T-cell (primary cell): ENCODE results near the gene IL1RAPL2. TPM values are rescaled to one million over a fixed set of nuclear protein-coding genes. Genes with fewer than 3 reads are reported as not detected.

ENCODE experiments used
- ATAC-seq, 4 experiments: fragments of 200-7000 bp in 3 of 4; fragments of 150-1000 bp in 1 of 4; cut with Tn5 transposase; replicated peaks in 1 of 4; 1 replicate in 3 of 4; 2 replicates in 1 of 4; pipeline ENCODE4 v1.10.0; 2021; ENCODE audit warnings: moderate library complexity in 3 of 4, mild to moderate bottlenecking in 2 of 4, moderate number of reproducible peaks in 1 of 4
- CTCF ChIA-PET, 2 donors: fragments of 300-600 bp; sonication (Branson Sonifier 250); formaldehyde crosslinking; loops; one replicate each; lab custom pipeline; 2022; ENCODE audit warnings: antibody characterized with exemption in 2 of 2; lab: Charles Lee
- POLR2A ChIA-PET, 2 donors: fragments of 300-600 bp; sonication (Branson Sonifier 250); formaldehyde crosslinking; loops; one replicate each; lab custom pipeline; 2022; ENCODE audit warnings: antibody characterized with exemption in 2 of 2; lab: Charles Lee
- DNase-seq, 35 experiments: peaks; one replicate each; pipeline versions ENCODE4 v3.0.0 to v3.0.0-alpha.2; 2013 to 2023
- H3K27ac ChIP-seq: one replicate; pipeline ENCODE4 v1.5.1; 2013; ENCODE audit warnings: low read length
- H3K27me3 ChIP-seq, 2 experiments: replicated peaks in 1 of 2; 1 replicate in 1 of 2; 2 replicates in 1 of 2; pipeline versions ENCODE4 v1.6.1 to v1.7.0; 2013; ENCODE audit warnings: low read length in 1 of 2, mixed read lengths in 1 of 2; ENCODE audit not compliant: control insufficient read depth in 2 of 2, insufficient read depth in 2 of 2; ENCODE audit errors: extremely low read depth in 1 of 2
- H3K36me3 ChIP-seq, 2 donors: 1 replicate in 1 of 2; 2 replicates in 1 of 2; pipeline versions ENCODE4 v1.6.1 to v1.7.0; 2013; ENCODE audit warnings: low read length in 1 of 2; ENCODE audit not compliant: control insufficient read depth in 2 of 2, insufficient read depth in 1 of 2; ENCODE audit errors: extremely low read depth in 1 of 2
- H3K4me1 ChIP-seq, 2 experiments: 1 replicate in 1 of 2; 2 replicates in 1 of 2; pipeline versions ENCODE4 v1.6.1 to v1.7.0; 2013; ENCODE audit warnings: low read length in 2 of 2, mixed read lengths in 1 of 2; ENCODE audit not compliant: insufficient read depth in 2 of 2, control insufficient read depth in 1 of 2; ENCODE audit errors: extremely low read depth in 1 of 2
- H3K4me3 ChIP-seq, 2 donors: 1 replicate in 1 of 2; 2 replicates in 1 of 2; pipeline versions ENCODE4 v1.5.1 to v1.7.0; 2013; ENCODE audit warnings: mild to moderate bottlenecking in 2 of 2, low read length in 1 of 2, moderate library complexity in 1 of 2; ENCODE audit not compliant: control insufficient read depth in 1 of 2; ENCODE audit errors: extremely low read depth in 1 of 2
- H3K9me3 ChIP-seq: 2 replicates; pipeline ENCODE4 v1.7.0; 2013
- H3K27ac Mint-ChIP-seq, 2 donors: one replicate each; pipeline ENCODE4 v1.8.0; 2020 to 2021; ENCODE audit warnings: mild to moderate bottlenecking in 2 of 2, mixed read lengths in 2 of 2
- H3K27me3 Mint-ChIP-seq, 2 donors: one replicate each; pipeline ENCODE4 v1.8.0; 2021 to 2022; ENCODE audit warnings: mixed read lengths in 2 of 2
- H3K36me3 Mint-ChIP-seq: one replicate; pipeline ENCODE4 v1.8.0; 2021; ENCODE audit warnings: mixed read lengths
- H3K4me1 Mint-ChIP-seq, 3 donors: one replicate each; pipeline ENCODE4 v1.8.0; 2020 to 2022; ENCODE audit warnings: mixed read lengths in 3 of 3, mild to moderate bottlenecking in 1 of 3
- H3K4me3 Mint-ChIP-seq, 3 donors: one replicate each; pipeline ENCODE4 v1.8.0; 2020 to 2022; ENCODE audit warnings: mild to moderate bottlenecking in 3 of 3, mixed read lengths in 3 of 3, moderate library complexity in 3 of 3
- H3K9me3 Mint-ChIP-seq, 3 donors: one replicate each; pipeline ENCODE4 v1.8.0; 2020 to 2022; ENCODE audit warnings: mixed read lengths in 3 of 3
- WGBS: methylation state at CpG from one replicate; pipeline ENCODE4 v1.1.5; 2013; ENCODE audit warnings: missing lambda C conversion rate; ENCODE audit not compliant: insufficient coverage; 5-methylcytosine and 5-hydroxymethylcytosine counted together
- total RNA-seq, 35 experiments: library from RNA in 6 of 35; stranded (reverse) in 6 of 35; fragments of 120-200 nt in 1 of 35; gene quantifications; one replicate each; pipeline versions ENCODE4 v1.2.1 to v1.2.4 and lab custom pipeline; 2013 to 2026

The IL1RAPL2 gene
- total RNA-seq, 5 donors from 2014 or later (not counting 1 experiment from before 2014, with no cell fraction given) = not detected

DNA sequence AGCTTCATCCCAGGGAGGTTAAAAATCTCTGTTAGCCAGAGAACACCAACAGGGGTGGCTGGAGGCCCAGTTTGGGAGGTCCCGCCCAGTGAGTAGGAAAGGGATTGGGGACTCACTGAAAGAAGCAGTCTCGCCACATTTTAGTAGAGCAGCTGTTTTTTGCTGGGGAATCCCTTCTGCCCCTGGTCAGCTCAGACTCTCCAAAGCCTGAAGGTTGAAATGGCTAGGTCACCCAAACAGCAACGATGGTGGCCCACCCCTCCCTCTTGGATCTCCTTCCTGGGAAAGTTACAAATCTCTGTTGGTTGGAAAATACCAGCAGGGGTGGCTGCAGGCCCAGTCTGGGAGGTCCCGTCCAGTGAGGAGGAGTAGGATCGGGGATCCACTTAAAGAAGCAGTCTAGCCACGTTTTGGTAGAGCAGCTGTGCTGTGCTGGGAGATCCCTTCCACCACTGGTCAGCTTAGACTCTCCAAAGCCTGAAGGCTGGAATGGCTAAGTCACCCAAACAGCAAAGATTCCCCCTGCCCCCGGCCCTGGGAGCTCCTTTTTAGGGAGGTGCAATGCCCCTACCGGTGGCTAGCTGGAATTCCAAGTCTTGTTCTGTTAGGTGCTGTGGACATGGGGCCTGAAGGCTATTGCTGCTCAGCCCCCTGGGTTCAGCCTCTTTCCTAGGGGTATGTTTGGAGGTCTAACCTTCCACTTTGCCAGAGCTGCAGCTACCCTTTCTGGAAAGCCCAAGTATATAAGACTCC lies 694.5 kb downstream of the IL1RAPL2 start:
- Histone ChIP-seq H3K9me3 (no peaks in the 10 kb centered on the region), H3K36me3 (no peaks in the 10 kb centered on the region), H3K4me1 (no peaks in the 10 kb centered on the region), H3K27ac (no peak overlapping the region), H3K27me3 (no peaks in the 10 kb centered on the region), H3K4me3 (no peak overlapping the region)
- H3K36me3 Mint-ChIP-seq = no peaks in the 10 kb centered on the region
- peaks cover 0 to 19% of the 10 kb centered on the region in 2 donors for H3K27me3 Mint-ChIP-seq
- no peak for ATAC-seq
- H3K4me3 Mint-ChIP-seq = no peak overlapping the region
- no peak overlapping the region for H3K27ac Mint-ChIP-seq
- CTCF ChIA-PET = no interaction called here
- no peak for DNase-seq
- POLR2A ChIA-PET = no interaction called here
- WGBS = 80% methylated on average over 1 of the region's 8 CpGs
- peaks cover 0 to 4% (median 3%) of the 10 kb centered on the region in 3 donors for H3K9me3 Mint-ChIP-seq
- H3K4me1 Mint-ChIP-seq = no peaks in the 10 kb centered on the region

DNA sequence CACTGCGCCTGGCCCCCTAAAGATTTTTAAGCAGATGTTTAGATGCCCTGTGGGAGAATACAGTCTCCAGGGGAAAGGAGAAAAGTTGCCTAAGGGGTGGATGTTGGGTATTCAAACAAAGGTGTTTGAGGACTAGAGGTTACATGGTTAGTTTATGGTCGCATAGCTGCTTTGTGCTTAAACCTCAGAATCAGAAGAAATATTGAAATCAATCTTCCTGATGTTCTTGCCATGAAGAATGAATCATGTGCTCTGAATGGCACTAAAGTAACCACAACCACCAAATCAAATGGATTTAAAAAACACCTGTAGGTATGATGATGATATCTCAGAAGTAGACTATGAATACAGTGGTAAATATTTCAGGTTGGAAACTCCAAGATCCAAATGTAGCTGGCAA lies 697.2 kb downstream of the IL1RAPL2 start:
- Mint-ChIP-seq H3K27me3 (peaks cover 0 to 16% of the 10 kb centered on the region in 2 donors), H3K36me3 (no peaks in the 10 kb centered on the region), H3K4me3 (no peak overlapping the region), H3K27ac (no peak overlapping the region), H3K4me1 (no peaks in the 10 kb centered on the region), H3K9me3 (peaks cover 0 to 4% (median 3%) of the 10 kb centered on the region in 3 donors)
- WGBS = no CpG with 5 or more reads among the region's 2 CpGs
- Histone ChIP-seq H3K36me3 (no peaks in the 10 kb centered on the region), H3K27me3 (no peaks in the 10 kb centered on the region), H3K4me1 (no peaks in the 10 kb centered on the region), H3K4me3 (no peak overlapping the region), H3K27ac (no peak overlapping the region), H3K9me3 (no peaks in the 10 kb centered on the region)
- ChIA-PET POLR2A (no interaction called here), CTCF (interaction anchor here in 1 of 2 donors (0.7 kb wide), 1 partner anchor 408 kb away, joined by 3 read pairs; no protein-coding TSS in a partner anchor)
- ATAC-seq = no peak
- no peak for DNase-seq

DNA sequence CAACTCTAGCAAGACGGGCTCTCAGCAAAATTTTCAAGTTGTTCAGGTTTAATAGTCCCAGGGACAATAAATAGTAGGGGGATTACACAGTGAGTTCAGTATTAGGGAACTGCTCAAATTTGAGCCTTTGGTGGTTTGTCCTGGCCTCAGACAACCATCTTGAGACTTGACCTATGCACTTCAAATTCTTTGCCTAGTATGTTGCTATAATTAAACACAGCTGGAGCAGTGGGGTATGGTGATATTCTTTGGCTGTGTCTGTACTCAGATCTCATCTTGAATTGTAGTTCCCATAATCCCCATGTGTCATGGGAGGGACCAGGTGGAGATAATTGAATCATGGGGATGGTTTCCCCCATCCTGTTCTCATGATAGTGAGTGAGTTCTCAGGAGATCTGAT lies 697.8 kb downstream of the IL1RAPL2 start:
- Mint-ChIP-seq H3K27ac (no peak overlapping the region), H3K4me1 (no peaks in the 10 kb centered on the region), H3K36me3 (no peaks in the 10 kb centered on the region), H3K9me3 (peaks cover 0 to 3% (median 1%) of the 10 kb centered on the region in 3 donors), H3K27me3 (peaks cover 0 to 14% of the 10 kb centered on the region in 2 donors), H3K4me3 (no peak overlapping the region)
- H3K4me3 ChIP-seq = no peak overlapping the region
- DNase-seq (no peak), ATAC-seq (no peak)
- WGBS = no CpG with 5 or more reads among the region's 1 CpG
- H3K27ac ChIP-seq = no peak overlapping the region
- no peaks in the 10 kb centered on the region for H3K4me1 ChIP-seq
- H3K36me3 ChIP-seq = no peaks in the 10 kb centered on the region
- ChIA-PET POLR2A (no interaction called here), CTCF (no interaction called here)
- no peaks in the 10 kb centered on the region for H3K27me3 ChIP-seq
- no peaks in the 10 kb centered on the region for H3K9me3 ChIP-seq

DNA sequence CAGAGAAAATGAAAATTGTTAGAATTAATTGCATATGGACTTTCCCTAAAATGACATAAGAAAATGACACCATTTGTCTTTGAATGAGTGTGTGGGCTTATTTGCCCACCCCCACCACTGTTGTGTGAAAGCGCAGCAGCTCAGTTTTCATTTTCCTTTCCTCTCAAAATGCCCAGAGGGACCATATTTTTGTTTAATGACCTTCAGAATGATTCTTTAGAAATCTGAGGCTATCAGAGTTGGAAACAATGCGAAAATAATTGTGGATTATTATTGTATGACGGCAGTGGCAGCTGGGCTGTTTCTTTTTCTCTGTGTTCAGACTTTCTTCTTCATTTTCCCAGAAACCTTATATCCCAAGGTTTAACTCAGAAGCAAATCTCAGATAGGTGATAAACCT lies 699.1 kb downstream of the IL1RAPL2 start:
- Histone ChIP-seq H3K27ac (no peak overlapping the region), H3K9me3 (no peaks in the 10 kb centered on the region), H3K36me3 (no peaks in the 10 kb centered on the region), H3K27me3 (no peaks in the 10 kb centered on the region), H3K4me3 (no peak overlapping the region), H3K4me1 (no peaks in the 10 kb centered on the region)
- ChIA-PET POLR2A (no interaction called here), CTCF (no interaction called here)
- H3K4me1 Mint-ChIP-seq = no peaks in the 10 kb centered on the region
- WGBS = no CpG with 5 or more reads among the region's 3 CpGs
- no peaks in the 10 kb centered on the region for H3K36me3 Mint-ChIP-seq
- H3K4me3 Mint-ChIP-seq = no peak overlapping the region
- H3K9me3 Mint-ChIP-seq = peaks cover 0 to 3% (median 0%) of the 10 kb centered on the region in 3 donors
- DNase-seq (no peak), ATAC-seq (no peak)
- peaks cover 0 to 13% of the 10 kb centered on the region in 2 donors for H3K27me3 Mint-ChIP-seq
- no peak overlapping the region for H3K27ac Mint-ChIP-seq

DNA sequence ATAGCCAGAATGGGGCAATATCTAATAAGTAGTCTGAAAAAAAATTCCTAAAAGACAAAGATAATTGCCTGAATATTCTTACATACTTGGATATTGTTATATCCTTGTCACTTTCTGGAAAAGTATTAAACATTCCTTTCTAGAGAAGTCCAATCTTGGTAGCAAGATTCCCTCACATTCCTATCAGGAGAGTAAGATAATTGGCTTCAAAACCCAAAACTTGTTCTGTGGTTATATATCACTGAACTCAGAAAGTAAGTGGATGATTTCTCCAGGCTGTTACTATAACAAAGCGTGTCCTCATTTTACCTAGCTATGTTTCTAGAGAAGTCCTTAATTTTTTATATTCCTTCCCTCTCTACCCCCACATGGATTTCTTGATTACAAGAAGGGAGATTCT lies 700.5 kb downstream of the IL1RAPL2 start:
- POLR2A ChIA-PET = no interaction called here
- no peak for ATAC-seq
- no peaks in the 10 kb centered on the region for H3K27me3 ChIP-seq
- H3K4me1 ChIP-seq = no peaks in the 10 kb centered on the region
- H3K27ac Mint-ChIP-seq = no peak overlapping the region
- peaks cover 0 to 13% of the 10 kb centered on the region in 2 donors for H3K27me3 Mint-ChIP-seq
- no peaks in the 10 kb centered on the region for H3K4me1 Mint-ChIP-seq
- no peak overlapping the region for H3K4me3 Mint-ChIP-seq
- no peaks in the 10 kb centered on the region for H3K9me3 ChIP-seq
- H3K4me3 ChIP-seq = no peak overlapping the region
- no peak for DNase-seq
- no peaks in the 10 kb centered on the region for H3K36me3 Mint-ChIP-seq
- CTCF ChIA-PET = no interaction called here
- WGBS = no CpG with 5 or more reads among the region's 1 CpG
- no peaks in the 10 kb centered on the region for H3K36me3 ChIP-seq
- H3K27ac ChIP-seq = no peak overlapping the region
- peaks cover 0 to under 1% (median 0%) of the 10 kb centered on the region in 3 donors for H3K9me3 Mint-ChIP-seq

DNA sequence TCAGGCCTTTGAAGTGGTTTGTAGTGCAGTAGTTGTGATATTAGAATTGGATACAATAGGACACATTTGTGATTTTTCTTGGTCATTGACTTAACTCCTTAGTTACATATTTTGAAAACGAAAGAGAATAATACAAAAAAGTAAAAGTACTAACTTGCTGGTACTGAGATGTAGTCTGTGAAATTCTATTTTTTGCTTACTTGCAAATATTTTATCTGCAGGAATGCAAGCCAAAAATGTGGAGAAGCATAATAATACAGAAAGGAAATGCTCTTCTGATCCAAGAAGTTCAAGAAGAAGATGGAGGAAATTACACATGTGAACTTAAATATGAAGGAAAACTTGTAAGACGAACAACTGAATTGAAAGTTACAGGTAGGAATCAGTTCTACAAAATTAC lies 701.2 kb downstream of the IL1RAPL2 start:
- no peaks in the 10 kb centered on the region for H3K4me1 ChIP-seq
- Mint-ChIP-seq H3K27ac (no peak overlapping the region), H3K27me3 (peaks cover 0 to 13% of the 10 kb centered on the region in 2 donors), H3K4me3 (no peak overlapping the region), H3K9me3 (no peaks in the 10 kb centered on the region), H3K4me1 (no peaks in the 10 kb centered on the region), H3K36me3 (no peaks in the 10 kb centered on the region)
- H3K36me3 ChIP-seq = no peaks in the 10 kb centered on the region
- ChIA-PET POLR2A (no interaction called here), CTCF (no interaction called here)
- H3K27ac ChIP-seq = no peak overlapping the region
- ATAC-seq (no peak), DNase-seq (no peak)
- WGBS = no CpG with 5 or more reads among the region's 2 CpGs
- H3K27me3 ChIP-seq = no peaks in the 10 kb centered on the region
- H3K4me3 ChIP-seq = no peak overlapping the region
- no peaks in the 10 kb centered on the region for H3K9me3 ChIP-seq
